ENCODE data around the gene BSG. TPM values are rescaled to one million over a fixed set of nuclear protein-coding genes. Genes with fewer than 3 reads are reported as not detected.

BSG gene
- total and polyA plus RNA-seq, 9 of the 15 experiments (the other 6 are each of a cell fraction or from before 2014, with no cell fraction given) = 4.6 to 495 (median 187) TPM

DNA sequence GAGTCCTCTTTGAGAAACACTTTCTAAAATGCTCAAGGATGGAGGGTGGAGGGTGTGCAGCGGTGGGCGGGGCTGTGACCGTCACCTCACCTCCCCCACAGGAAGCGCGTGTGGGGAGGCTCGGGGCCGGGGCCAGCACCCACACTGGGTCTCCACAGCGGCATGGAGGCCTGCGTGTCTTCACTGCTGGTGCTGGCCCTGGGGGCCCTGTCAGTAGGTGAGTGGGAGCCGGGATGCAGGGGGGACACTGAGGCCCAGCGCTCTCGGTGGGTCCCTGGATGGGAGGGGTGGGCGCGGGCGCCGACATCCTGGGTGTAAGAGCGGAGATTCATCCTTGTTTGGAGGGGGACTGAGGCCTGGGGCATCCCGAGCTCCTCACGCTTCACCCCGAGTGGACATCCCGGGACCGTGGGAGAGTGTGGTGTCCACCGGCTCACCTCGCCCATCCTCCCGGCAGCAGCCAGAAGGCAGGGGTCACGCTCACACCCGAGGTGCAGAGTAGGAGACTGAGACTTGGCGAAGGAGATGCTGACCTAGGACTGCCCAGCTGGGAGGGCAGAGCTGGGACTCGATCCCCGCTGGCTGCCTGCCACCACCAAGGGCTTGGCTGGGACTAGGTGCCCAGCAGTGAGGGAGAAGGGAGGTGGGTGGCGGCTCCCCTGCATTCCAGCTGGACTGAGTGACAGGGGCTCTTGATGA lies 28.3 kb upstream of the BSG start, which contains the start of gene GZMM:
GZMM (plus strand) TSS at position 144 of the 699 bp plus-strand sequence; CDS start at position 163, 19 bp downstream.
- DNase-seq (ENCODE audit: extremely low read depth in 1 of 4, low spot score in 3 of 4) (peak; percentile 60 to 69 (median 65)), ATAC-seq (peak; percentile 81), FAIRE-seq (no peak)
- peaks cover 28% of the 10 kb centered on the region; the same call in 2 of the 3 replicates for H3K36me3 ChIP-seq (ENCODE audit: control insufficient read depth, insufficient read depth, low read length)
- H4K20me1 ChIP-seq (replicated peaks; ENCODE audit: control insufficient read depth, insufficient read depth, low read length) = no peaks in the 10 kb centered on the region; the same call in 1 of the 2 replicates
- 0 out of 2 replicates have a peak within 1 kb of the TSS, but pooled peaks have one; percentile 19 for H3K4me3 ChIP-seq
- peak within 1 kb of the TSS; percentile 46 for H3K4me2 ChIP-seq (ENCODE audit: insufficient read depth, low read length)
- H3K79me2 ChIP-seq (ENCODE audit: control insufficient read depth, insufficient read depth, low read length) = no peaks in the 10 kb centered on the region
- peak within 1 kb of the TSS in 1 of 2 experiments; percentile 78; a peak in 3 of 4 replicates for H3K9ac ChIP-seq (ENCODE audit: insufficient read depth in 1 of 2, low read depth in 2 of 2, low read length in 2 of 2)
- no peaks in the 10 kb centered on the region for H3K27me3 ChIP-seq (ENCODE audit: control insufficient read depth in 2 of 2, insufficient read depth in 2 of 2, low read length in 2 of 2)
- BruUV-seq (replicated peaks) = no TSS peak
- H2AFZ ChIP-seq (ENCODE audit: low read depth, low read length) = no peak within 1 kb of the TSS
- WGBS (ENCODE audit: insufficient coverage, low coverage, missing lambda C conversion rate) = 19% methylated on average over 27 of the region's 31 CpGs
- ChIA-PET CTCF (ENCODE audit: low intra/inter-chr PET ratio) (interaction anchor here (0.6 kb wide), 1 partner anchor 476 kb away, joined by 3 read pairs; no protein-coding TSS in a partner anchor), POLR2A (no interaction called here)
- in situ Hi-C loops (cut with MboI) = no loop called here
- H3K27ac ChIP-seq (ENCODE audit: extremely low read depth, low read depth, low read length) = no peak within 1 kb of the TSS
- intact Hi-C loops (cut with micrococcal nuclease) = no loop called here
- peaks cover 8 to 52% of the 10 kb centered on the region in 2 experiments for H3K4me1 ChIP-seq (replicated peaks in 1 of 2; ENCODE audit: control insufficient read depth in 2 of 2, insufficient read depth in 2 of 2, low read length in 2 of 2)
- H3K9me3 ChIP-seq (replicated peaks; ENCODE audit: control insufficient read depth, insufficient read depth, low read depth, low read length) = no peaks in the 10 kb centered on the region
- no peaks in the 10 kb centered on the region for H3K9me1 ChIP-seq (ENCODE audit: control insufficient read depth, insufficient read depth, low read length)
- TF ChIP-seq, protein P1, sequence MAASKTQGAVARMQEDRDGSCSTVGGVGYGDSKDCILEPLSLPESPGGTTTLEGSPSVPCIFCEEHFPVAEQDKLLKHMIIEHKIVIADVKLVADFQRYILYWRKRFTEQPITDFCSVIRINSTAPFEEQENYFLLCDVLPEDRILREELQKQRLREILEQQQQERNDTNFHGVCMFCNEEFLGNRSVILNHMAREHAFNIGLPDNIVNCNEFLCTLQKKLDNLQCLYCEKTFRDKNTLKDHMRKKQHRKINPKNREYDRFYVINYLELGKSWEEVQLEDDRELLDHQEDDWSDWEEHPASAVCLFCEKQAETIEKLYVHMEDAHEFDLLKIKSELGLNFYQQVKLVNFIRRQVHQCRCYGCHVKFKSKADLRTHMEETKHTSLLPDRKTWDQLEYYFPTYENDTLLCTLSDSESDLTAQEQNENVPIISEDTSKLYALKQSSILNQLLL (CRISPR knock-in tag; IDR thresholded peaks at IDR 0.05; ENCODE audit: borderline replicate concordance) = no peak
- TF ChIP-seq HNRNPK (IDR thresholded peaks at IDR 0.05; ENCODE audit: low read depth, low read length, poor library complexity, severe bottlenecking) (no peak), HDAC8 (tag; IDR thresholded peaks at IDR 0.05) (no peak), RBM22 (IDR thresholded peaks at IDR 0.05; ENCODE audit: low read depth, low read length, poor library complexity, severe bottlenecking) (peak; percentile 54), PHB2 (IDR thresholded peaks at IDR 0.05; ENCODE audit: low read depth) (no peak), NBN (IDR thresholded peaks at IDR 0.05; ENCODE audit: low read depth) (no peak), SMARCE1 (IDR thresholded peaks at IDR 0.05) (no peak), GABPB1 (CRISPR knock-in tag; IDR thresholded peaks at IDR 0.05) (peak; percentile 54), ZNF316 (IDR thresholded peaks at IDR 0.05) (no peak), ATF1 (CRISPR knock-in tag; IDR thresholded peaks at IDR 0.05) (no peak), ATF1 (tag; IDR thresholded peaks at IDR 0.05) (peak; percentile 47; the same call in 1 of the 2 replicates)
- TF ChIP-seq, protein P2, sequence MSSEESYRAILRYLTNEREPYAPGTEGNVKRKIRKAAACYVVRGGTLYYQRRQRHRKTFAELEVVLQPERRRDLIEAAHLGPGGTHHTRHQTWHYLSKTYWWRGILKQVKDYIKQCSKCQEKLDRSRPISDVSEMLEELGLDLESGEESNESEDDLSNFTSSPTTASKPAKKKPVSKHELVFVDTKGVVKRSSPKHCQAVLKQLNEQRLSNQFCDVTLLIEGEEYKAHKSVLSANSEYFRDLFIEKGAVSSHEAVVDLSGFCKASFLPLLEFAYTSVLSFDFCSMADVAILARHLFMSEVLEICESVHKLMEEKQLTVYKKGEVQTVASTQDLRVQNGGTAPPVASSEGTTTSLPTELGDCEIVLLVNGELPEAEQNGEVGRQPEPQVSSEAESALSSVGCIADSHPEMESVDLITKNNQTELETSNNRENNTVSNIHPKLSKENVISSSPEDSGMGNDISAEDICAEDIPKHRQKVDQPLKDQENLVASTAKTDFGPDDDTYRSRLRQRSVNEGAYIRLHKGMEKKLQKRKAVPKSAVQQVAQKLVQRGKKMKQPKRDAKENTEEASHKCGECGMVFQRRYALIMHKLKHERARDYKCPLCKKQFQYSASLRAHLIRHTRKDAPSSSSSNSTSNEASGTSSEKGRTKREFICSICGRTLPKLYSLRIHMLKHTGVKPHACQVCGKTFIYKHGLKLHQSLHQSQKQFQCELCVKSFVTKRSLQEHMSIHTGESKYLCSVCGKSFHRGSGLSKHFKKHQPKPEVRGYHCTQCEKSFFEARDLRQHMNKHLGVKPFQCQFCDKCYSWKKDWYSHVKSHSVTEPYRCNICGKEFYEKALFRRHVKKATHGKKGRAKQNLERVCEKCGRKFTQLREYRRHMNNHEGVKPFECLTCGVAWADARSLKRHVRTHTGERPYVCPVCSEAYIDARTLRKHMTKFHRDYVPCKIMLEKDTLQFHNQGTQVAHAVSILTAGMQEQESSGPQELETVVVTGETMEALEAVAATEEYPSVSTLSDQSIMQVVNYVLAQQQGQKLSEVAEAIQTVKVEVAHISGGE (CRISPR knock-in tag; IDR thresholded peaks at IDR 0.05) = no peak
- TF ChIP-seq, protein P3, sequence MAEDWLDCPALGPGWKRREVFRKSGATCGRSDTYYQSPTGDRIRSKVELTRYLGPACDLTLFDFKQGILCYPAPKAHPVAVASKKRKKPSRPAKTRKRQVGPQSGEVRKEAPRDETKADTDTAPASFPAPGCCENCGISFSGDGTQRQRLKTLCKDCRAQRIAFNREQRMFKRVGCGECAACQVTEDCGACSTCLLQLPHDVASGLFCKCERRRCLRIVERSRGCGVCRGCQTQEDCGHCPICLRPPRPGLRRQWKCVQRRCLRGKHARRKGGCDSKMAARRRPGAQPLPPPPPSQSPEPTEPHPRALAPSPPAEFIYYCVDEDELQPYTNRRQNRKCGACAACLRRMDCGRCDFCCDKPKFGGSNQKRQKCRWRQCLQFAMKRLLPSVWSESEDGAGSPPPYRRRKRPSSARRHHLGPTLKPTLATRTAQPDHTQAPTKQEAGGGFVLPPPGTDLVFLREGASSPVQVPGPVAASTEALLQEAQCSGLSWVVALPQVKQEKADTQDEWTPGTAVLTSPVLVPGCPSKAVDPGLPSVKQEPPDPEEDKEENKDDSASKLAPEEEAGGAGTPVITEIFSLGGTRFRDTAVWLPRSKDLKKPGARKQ (CRISPR knock-in tag; IDR thresholded peaks at IDR 0.05) = no peak
- TF ChIP-seq, protein P4, sequence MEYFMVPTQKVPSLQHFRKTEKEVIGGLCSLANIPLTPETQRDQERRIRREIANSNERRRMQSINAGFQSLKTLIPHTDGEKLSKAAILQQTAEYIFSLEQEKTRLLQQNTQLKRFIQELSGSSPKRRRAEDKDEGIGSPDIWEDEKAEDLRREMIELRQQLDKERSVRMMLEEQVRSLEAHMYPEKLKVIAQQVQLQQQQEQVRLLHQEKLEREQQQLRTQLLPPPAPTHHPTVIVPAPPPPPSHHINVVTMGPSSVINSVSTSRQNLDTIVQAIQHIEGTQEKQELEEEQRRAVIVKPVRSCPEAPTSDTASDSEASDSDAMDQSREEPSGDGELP (CRISPR knock-in tag; IDR thresholded peaks at IDR 0.05; ENCODE audit: borderline replicate concordance) = no peak
